IMR-90 (cell line): ENCODE measurements around the gene TNRC6C. TPM values are rescaled to one million over a fixed set of nuclear protein-coding genes. Genes with fewer than 3 reads are reported as not detected.

Source experiments
- ATAC-seq: fragments of 200-7000 bp; cut with Tn5 transposase; 2 replicates; pipeline ENCODE4 v1.9.1; 2020; ENCODE audit warnings: low read depth, mild to moderate bottlenecking, moderate library complexity
- BruUV-seq: library from RNA; stranded (reverse); fragments of 400-500 nt; replicated peaks from 2 replicates; lab custom pipeline; 2021; lab: Mats Ljungman, UMichigan
- CTCF ChIA-PET: fragments of 300-600 bp; formaldehyde crosslinking; extraction: SDS; loops from one replicate; lab custom pipeline; 2021; ENCODE audit warnings: antibody characterized with exemption; lab: Yijun Ruan, JAX
- POLR2A ChIA-PET: fragments of 300-600 bp; sonication (Branson Sonifier 250); formaldehyde crosslinking; loops from one replicate; lab custom pipeline; 2022; ENCODE audit warnings: antibody characterized with exemption; ENCODE audit not compliant: unreplicated experiment; lab: Charles Lee
- DNase-seq: peaks from one replicate; pipeline ENCODE4 v3.0.0; 2013
- H2AFZ ChIP-seq: replicated peaks from 2 replicates; pipeline ENCODE3; 2013; ENCODE audit warnings: low read length, mild to moderate bottlenecking; ENCODE audit not compliant: poor library complexity
- H2AK5ac ChIP-seq: 2 replicates; pipeline ENCODE4 v1.6.1; 2013; ENCODE audit warnings: low read depth, low read length, inconsistent platforms
- H2AK9ac ChIP-seq: replicated peaks from 2 replicates; pipeline ENCODE3; 2013; ENCODE audit warnings: mild to moderate bottlenecking, low read depth, low read length, moderate library complexity; ENCODE audit not compliant: poor library complexity
- H2BK120ac ChIP-seq: 2 replicates; pipeline ENCODE4 v1.6.1; 2013; ENCODE audit warnings: low read depth, low read length, inconsistent platforms
- H2BK15ac ChIP-seq: 3 replicates; pipeline ENCODE4 v1.6.1; 2013; ENCODE audit warnings: low read depth, low read length, inconsistent platforms
- H2BK20ac ChIP-seq: 2 replicates; pipeline ENCODE4 v1.6.1; 2013; ENCODE audit warnings: low read depth, mild to moderate bottlenecking, inconsistent platforms, low read length, moderate library complexity
- H2BK5ac ChIP-seq: 2 replicates; pipeline ENCODE4 v1.6.1; 2013; ENCODE audit warnings: mild to moderate bottlenecking, low read depth, low read length, inconsistent platforms; ENCODE audit not compliant: poor library complexity, severe bottlenecking
- H3K14ac ChIP-seq: replicated peaks from 2 replicates; pipeline ENCODE4 v1.6.1; 2013; ENCODE audit warnings: low read depth, low read length, inconsistent platforms
- H3K18ac ChIP-seq: 2 replicates; pipeline ENCODE4 v1.6.1; 2013; ENCODE audit warnings: low read depth, low read length, control low read depth
- H3K23ac ChIP-seq: 2 replicates; pipeline ENCODE4 v1.6.1; 2013; ENCODE audit warnings: low read depth, low read length, inconsistent platforms
- H3K27ac ChIP-seq: 2 replicates; pipeline ENCODE4 v1.5.1; 2013; ENCODE audit warnings: mild to moderate bottlenecking, control low read depth, low read length; ENCODE audit not compliant: insufficient read depth
- H3K27me3 ChIP-seq: 2 replicates; pipeline ENCODE4 v1.6.1; 2013; ENCODE audit warnings: low read length; ENCODE audit not compliant: control insufficient read depth, insufficient read depth
- H3K36me3 ChIP-seq: 2 replicates; pipeline ENCODE4 v1.6.1; 2013; ENCODE audit warnings: low read length, mixed read lengths; ENCODE audit not compliant: control insufficient read depth, insufficient read depth
- H3K4ac ChIP-seq: 2 replicates; pipeline ENCODE4 v1.6.1; 2013; ENCODE audit warnings: low read depth, low read length, inconsistent platforms
- H3K4me1 ChIP-seq: 2 replicates; pipeline ENCODE4 v1.6.1; 2013; ENCODE audit warnings: low read length, mixed read lengths; ENCODE audit not compliant: control insufficient read depth, insufficient read depth
- H3K4me2 ChIP-seq: 2 replicates; pipeline ENCODE4 v1.6.1; 2013; ENCODE audit warnings: low read depth, mild to moderate bottlenecking, control low read depth, low read length, moderate library complexity
- H3K4me3 ChIP-seq: 2 replicates; pipeline ENCODE4 v1.5.1; 2013; ENCODE audit warnings: low read depth, mild to moderate bottlenecking, control low read depth, low read length, moderate library complexity; ENCODE audit not compliant: insufficient read depth
- H3K56ac ChIP-seq: 2 replicates; pipeline ENCODE4 v1.6.1; 2013; ENCODE audit warnings: low read length, inconsistent platforms; ENCODE audit not compliant: insufficient read depth; ENCODE audit errors: extremely low read depth
- H3K79me1 ChIP-seq, 2 experiments: 2 replicates each; pipeline ENCODE4 v1.6.1; 2013; ENCODE audit warnings: low read length in 2 of 2, inconsistent platforms in 1 of 2, low read depth in 1 of 2
- H3K9ac ChIP-seq: 2 replicates; pipeline ENCODE4 v1.6.1; 2013; ENCODE audit warnings: low read depth, low read length, control low read depth
- H3K9me1 ChIP-seq: 2 replicates; pipeline ENCODE4 v1.6.1; 2013; ENCODE audit warnings: low read length, inconsistent platforms; ENCODE audit not compliant: insufficient read depth
- H3K9me3 ChIP-seq: 2 replicates; pipeline ENCODE4 v1.6.1; 2013; ENCODE audit warnings: low read length; ENCODE audit not compliant: control insufficient read depth, insufficient read depth
- H4K20me1 ChIP-seq: 2 replicates; pipeline ENCODE4 v1.6.1; 2013; ENCODE audit warnings: low read length, inconsistent platforms; ENCODE audit not compliant: insufficient read depth
- H4K5ac ChIP-seq: 2 replicates; pipeline ENCODE4 v1.6.1; 2013; ENCODE audit warnings: mild to moderate bottlenecking, low read depth, low read length, control low read depth
- H4K8ac ChIP-seq, 2 experiments: 2 replicates each; pipeline ENCODE4 v1.6.1; 2013; ENCODE audit warnings: low read depth in 2 of 2, low read length in 2 of 2, control low read depth in 1 of 2, inconsistent platforms in 1 of 2
- H4K91ac ChIP-seq: 2 replicates; pipeline ENCODE4 v1.6.1; 2013; ENCODE audit warnings: low read depth, low read length, inconsistent platforms; ENCODE audit not compliant: insufficient read depth
- BHLHE40 ChIP-seq: fragments of 150-350 bp; IDR thresholded peaks from 2 replicates; pipeline ENCODE4 v1.6.1; 2016; ENCODE audit warnings: mild to moderate bottlenecking, low read depth, low read length
- CEBPB ChIP-seq: IDR thresholded peaks from 2 replicates; pipeline ENCODE4 v1.6.1; 2012; ENCODE audit warnings: low read depth, low read length, improper control_type of control experiment
- CHD1 ChIP-seq: IDR thresholded peaks from 2 replicates; pipeline ENCODE4 v1.6.1; 2012; ENCODE audit warnings: low read depth, low read length, improper control_type of control experiment
- CTCF ChIP-seq: conservative IDR thresholded peaks from 2 replicates; pipeline ENCODE4 v1.5.1; 2012; ENCODE audit warnings: mild to moderate bottlenecking, low read depth, low read length, improper control_type of control experiment
- FOS ChIP-seq: fragments of 150-350 bp; IDR thresholded peaks from 2 replicates; pipeline ENCODE4 v1.6.1; 2016; ENCODE audit warnings: low read depth, low read length
- MAFK ChIP-seq: IDR thresholded peaks from 2 replicates; pipeline ENCODE4 v1.6.1; 2012; ENCODE audit warnings: low read depth, low read length, improper control_type of control experiment
- MAZ ChIP-seq: IDR thresholded peaks from 2 replicates; pipeline ENCODE4 v1.6.1; 2012; ENCODE audit warnings: low read depth, mild to moderate bottlenecking, low read length, improper control_type of control experiment, moderate library complexity, borderline replicate concordance
- MXI1 ChIP-seq: IDR thresholded peaks from 2 replicates; pipeline ENCODE4 v1.6.1; 2012; ENCODE audit warnings: low read depth, mild to moderate bottlenecking, low read length, moderate library complexity, borderline replicate concordance
- NFE2L2 ChIP-seq: fragments of 150-350 bp; IDR thresholded peaks from 2 replicates; pipeline ENCODE4 v1.6.1; 2016; ENCODE audit warnings: low read depth, mild to moderate bottlenecking, low read length
- POLR2A ChIP-seq: IDR thresholded peaks from 2 replicates; pipeline ENCODE4 v1.6.1; 2012; ENCODE audit warnings: mild to moderate bottlenecking, low read depth, low read length
- RAD21 ChIP-seq: IDR thresholded peaks from 2 replicates; pipeline ENCODE4 v1.6.1; 2012; ENCODE audit warnings: low read length, improper control_type of control experiment
- RCOR1 ChIP-seq: IDR thresholded peaks from 2 replicates; pipeline ENCODE4 v1.6.1; 2012; ENCODE audit warnings: mild to moderate bottlenecking, low read length, improper control_type of control experiment; ENCODE audit not compliant: insufficient replicate concordance
- RFX5 ChIP-seq: IDR thresholded peaks from 2 replicates; pipeline ENCODE4 v1.8.0; 2012; ENCODE audit warnings: low read depth, mild to moderate bottlenecking, low read length, moderate library complexity
- SMC3 ChIP-seq: fragments of 150-350 bp; IDR thresholded peaks from 2 replicates; pipeline ENCODE4 v1.6.1; 2016; ENCODE audit warnings: low read depth, mild to moderate bottlenecking, antibody characterized with exemption, low read length, moderate library complexity
- WGBS, 2 experiments: methylation state at CpG; one replicate each; pipeline versions ENCODE4 v1.1.5 to v1.1.7; 2013; ENCODE audit warnings: missing lambda C conversion rate in 2 of 2; ENCODE audit not compliant: insufficient read length in 1 of 2; ENCODE audit errors: extremely low coverage in 2 of 2; 5-methylcytosine and 5-hydroxymethylcytosine counted together
- dilution Hi-C: fragments of 300-500 bp; cut with HindIII; formaldehyde crosslinking; loops from one replicate; pipeline ENCODE4 v1.14.3; 2018; ENCODE audit warnings: low sequenced_read_pairs; ENCODE audit not compliant: unreplicated experiment
- in situ Hi-C: fragments of 300-500 bp; cut with MboI; formaldehyde crosslinking; loops from 3 replicates; pipeline ENCODE4 v1.14.3; 2019; ENCODE audit warnings: low sequenced_read_pairs, inconsistent platforms, mixed read lengths
- intact Hi-C: fragments of 100-400 bp; cut with micrococcal nuclease; formaldehyde crosslinking; loops from 2 replicates; pipeline ENCODE4 v1.10.0; 2022
- polyA plus RNA-seq, 3 experiments: library from polyadenylated mRNA; depleted of rRNA; stranded (reverse); fragments of >200 nt; gene quantifications; 2 replicates each; pipeline ENCODE4 v1.2.3, GENCODE V29; 2012; ENCODE audit warnings: low replicate concordance in 1 of 3
- total RNA-seq: library from RNA; depleted of rRNA; stranded (reverse); fragments of >200 nt; gene quantifications from 2 replicates; pipeline ENCODE4 v1.2.3, GENCODE V29; 2012
- TF ChIP-seq, protein P1 (sequence below): fragments of 150-350 bp; IDR thresholded peaks from 2 replicates; pipeline ENCODE4 v1.6.1; 2017; ENCODE audit warnings: mild to moderate bottlenecking, antibody characterized with exemption, low read length, low read depth
- TF ChIP-seq, protein P2 (sequence below): fragments of 150-350 bp; IDR thresholded peaks from 2 replicates; pipeline ENCODE4 v1.6.1; 2016; ENCODE audit warnings: low read depth, mild to moderate bottlenecking, low read length, moderate library complexity, borderline replicate concordance

The TNRC6C gene
- total and polyA plus RNA-seq, 2 of the 4 experiments (the other 2 are of a cell fraction), result 1.6 to 2.7 TPM

GRCh38 chr17:78144147-78144719 is 185.7 kb downstream of the TNRC6C start:
- Histone ChIP-seq H3K4me2 (no peak overlapping the region), H3K18ac (no peak overlapping the region), H3K23ac (no peak overlapping the region), H4K8ac (no peak overlapping the region), H3K56ac (no peak overlapping the region), H3K14ac (no peak overlapping the region), H3K4me3 (no peak overlapping the region), H3K27ac (no peak overlapping the region), H2BK5ac (no peak overlapping the region), H2AK5ac (no peak overlapping the region), H2BK20ac (no peak overlapping the region), H4K5ac (no peak overlapping the region), H3K36me3 (no peaks in the 10 kb centered on the region), H2BK120ac (no peak overlapping the region), H2BK15ac (no peak overlapping the region), H3K27me3 (no peaks in the 10 kb centered on the region; the same call in 1 of the 2 replicates), H3K4ac (no peak overlapping the region), H3K9me3 (no peaks in the 10 kb centered on the region), H3K9me1 (no peaks in the 10 kb centered on the region), H3K9ac (no peak overlapping the region), H2AFZ (peak overlapping the region; percentile 2), H3K79me1 (no peaks in the 10 kb centered on the region), H3K4me1 (peaks cover 3% of the 10 kb centered on the region; the same call in 1 of the 2 replicates), H2AK9ac (no peak overlapping the region), H4K20me1 (no peaks in the 10 kb centered on the region), H4K91ac (no peak overlapping the region)
- in situ Hi-C loops, result no loop called here
- ChIA-PET CTCF (interaction anchor here (1.1 kb wide), 1 partner anchor 32 kb away, joined by 5 read pairs; no protein-coding TSS in a partner anchor), POLR2A (interaction anchor here (0.9 kb wide), 1 partner anchor 121 kb away, joined by 3 read pairs; no protein-coding TSS in a partner anchor)
- dilution Hi-C loops, result no loop called here
- TF ChIP-seq BHLHE40 (no peak), FOS (no peak), SMC3 (no peak), MAFK (no peak), RCOR1 (no peak), RFX5 (no peak), NFE2L2 (no peak), CEBPB (no peak), CHD1 (no peak), POLR2A (no peak), CTCF (0 out of 2 replicates have a peak, but pooled peaks have one; percentile 3), MAZ (no peak), MXI1 (no peak), RAD21 (no peak)
- TF ChIP-seq, protein P1, sequence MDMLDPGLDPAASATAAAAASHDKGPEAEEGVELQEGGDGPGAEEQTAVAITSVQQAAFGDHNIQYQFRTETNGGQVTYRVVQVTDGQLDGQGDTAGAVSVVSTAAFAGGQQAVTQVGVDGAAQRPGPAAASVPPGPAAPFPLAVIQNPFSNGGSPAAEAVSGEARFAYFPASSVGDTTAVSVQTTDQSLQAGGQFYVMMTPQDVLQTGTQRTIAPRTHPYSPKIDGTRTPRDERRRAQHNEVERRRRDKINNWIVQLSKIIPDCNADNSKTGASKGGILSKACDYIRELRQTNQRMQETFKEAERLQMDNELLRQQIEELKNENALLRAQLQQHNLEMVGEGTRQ, result peak; percentile 38; the same call in 1 of the 2 replicates
- TF ChIP-seq, protein P2, sequence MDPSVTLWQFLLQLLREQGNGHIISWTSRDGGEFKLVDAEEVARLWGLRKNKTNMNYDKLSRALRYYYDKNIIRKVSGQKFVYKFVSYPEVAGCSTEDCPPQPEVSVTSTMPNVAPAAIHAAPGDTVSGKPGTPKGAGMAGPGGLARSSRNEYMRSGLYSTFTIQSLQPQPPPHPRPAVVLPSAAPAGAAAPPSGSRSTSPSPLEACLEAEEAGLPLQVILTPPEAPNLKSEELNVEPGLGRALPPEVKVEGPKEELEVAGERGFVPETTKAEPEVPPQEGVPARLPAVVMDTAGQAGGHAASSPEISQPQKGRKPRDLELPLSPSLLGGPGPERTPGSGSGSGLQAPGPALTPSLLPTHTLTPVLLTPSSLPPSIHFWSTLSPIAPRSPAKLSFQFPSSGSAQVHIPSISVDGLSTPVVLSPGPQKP, result no peak
- intact Hi-C loops, result no loop called here
- 30% methylated on average over 2 of the region's 11 CpGs; no CpG with 5 or more reads in 1 of the 2 experiments for WGBS, 2 experiments
- DNase-seq, result peak; percentile 76
- BruUV-seq, result no TSS peak
- ATAC-seq, result peak; percentile 85
